GM19238 (cell line): Measurements from ENCODE around the gene DNAJC27.

Experiments used
- DNase-seq: peaks from one replicate; pipeline ENCODE4 v3.0.0; 2011; ENCODE audit warnings: low spot score; ENCODE audit not compliant: insufficient read length

DNAJC27 gene

DNA sequence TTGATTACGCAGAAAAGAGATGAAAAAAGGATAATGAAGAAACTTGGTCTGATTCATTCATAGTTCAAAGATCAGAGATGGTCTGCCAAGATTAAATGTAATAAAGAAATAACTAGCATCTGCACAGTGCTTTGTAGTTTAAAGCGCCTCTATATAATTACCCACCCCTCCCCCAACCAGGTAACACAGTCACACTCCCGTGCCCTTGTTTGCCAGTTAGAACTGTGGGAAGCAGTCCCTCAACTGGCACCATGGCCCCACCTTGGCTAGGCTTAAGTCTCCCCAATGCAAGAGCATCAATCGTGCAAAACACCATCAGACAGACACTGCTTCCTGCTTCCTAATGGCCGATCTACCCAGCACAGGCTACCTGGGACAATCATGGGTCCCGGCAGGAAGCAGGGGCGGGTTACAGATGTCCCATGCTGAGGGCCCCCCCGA is 63.3 kb downstream of the DNAJC27 start:
- no peak for DNase-seq

DNA sequence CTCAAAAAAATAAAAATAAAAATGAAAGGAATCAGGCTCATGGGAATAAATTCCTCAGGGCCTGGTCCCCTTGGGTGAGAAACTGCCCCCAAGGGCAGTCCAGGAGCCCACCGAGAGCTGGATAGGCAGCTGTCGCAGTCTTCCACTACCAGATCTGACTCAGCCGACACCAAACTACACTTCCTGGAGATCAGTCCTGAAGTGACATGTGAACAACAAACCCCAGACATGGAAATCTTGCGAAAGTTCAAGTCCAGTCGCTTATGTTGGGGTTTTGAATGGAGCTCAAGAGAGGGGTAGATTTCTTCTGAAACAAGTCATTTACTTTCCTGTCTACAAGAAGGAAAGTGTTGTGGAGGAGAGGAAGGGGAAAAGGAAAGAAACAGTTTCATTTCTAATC is 64.6 kb downstream of the DNAJC27 start:
- no peak for DNase-seq

DNA sequence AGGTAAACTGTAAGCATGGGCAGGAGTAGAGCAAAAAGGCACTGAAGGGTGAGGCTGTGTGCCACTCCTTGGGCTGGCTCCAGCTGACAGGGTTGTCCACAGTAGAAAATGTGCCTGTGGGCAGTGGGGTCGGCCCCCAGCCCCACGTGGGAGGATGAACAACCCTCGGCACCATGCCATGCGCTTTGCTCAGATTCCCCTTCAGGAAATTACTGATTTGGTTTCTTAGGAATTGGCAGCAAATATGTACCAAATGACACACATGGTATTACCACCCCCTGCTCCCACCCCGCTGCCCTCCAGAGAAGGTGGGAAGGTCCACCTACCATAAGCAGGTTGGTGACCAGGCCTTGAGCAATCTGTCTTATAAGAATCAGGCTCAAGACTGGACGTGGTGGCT is 65.3 kb downstream of the DNAJC27 start:
- no peak for DNase-seq

DNA sequence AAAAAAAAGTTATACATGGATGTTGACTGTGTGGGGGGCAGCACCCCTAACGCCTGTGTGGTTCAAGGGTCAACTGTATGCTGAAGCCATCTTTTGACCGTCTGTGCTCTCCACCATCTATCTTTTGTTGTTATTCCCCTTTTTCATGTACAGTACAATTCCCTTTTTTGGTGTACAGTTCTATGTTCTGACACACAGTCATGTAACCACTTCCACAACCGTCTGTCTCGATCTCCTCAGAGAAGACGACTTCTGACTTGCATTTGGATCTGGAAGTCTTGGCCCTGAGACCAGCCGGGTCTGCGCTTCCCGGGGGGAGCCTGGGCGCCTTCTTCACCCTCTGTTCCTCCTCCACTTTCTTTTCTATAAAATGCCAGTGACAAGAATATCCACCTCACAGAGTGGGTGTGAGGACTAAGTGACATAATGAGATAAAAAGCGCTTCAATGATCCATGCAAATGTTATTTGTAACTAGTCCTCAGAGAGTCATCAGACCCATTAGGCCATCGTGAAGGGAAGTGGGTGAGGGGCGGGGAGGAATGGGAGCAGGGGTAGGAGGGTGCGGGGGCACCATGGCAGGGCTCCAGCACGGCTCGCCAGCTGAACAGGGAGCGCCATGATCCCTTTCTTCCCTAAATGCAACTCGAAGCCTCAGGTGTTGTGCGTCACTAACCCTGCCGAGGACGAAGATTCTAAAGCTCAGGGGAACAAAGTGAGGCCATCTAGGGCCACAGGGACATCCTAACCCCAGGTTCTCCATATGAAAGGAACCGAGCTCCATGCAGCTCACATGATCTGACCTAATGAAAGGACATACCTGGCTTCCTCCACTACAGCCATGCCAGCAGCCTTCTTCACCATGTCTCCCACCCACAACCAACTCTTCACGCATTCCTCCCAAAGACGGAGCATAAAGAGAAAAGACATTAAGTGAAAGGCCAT is 68.3 kb downstream of the DNAJC27 start:
- DNase-seq, result no peak

DNA sequence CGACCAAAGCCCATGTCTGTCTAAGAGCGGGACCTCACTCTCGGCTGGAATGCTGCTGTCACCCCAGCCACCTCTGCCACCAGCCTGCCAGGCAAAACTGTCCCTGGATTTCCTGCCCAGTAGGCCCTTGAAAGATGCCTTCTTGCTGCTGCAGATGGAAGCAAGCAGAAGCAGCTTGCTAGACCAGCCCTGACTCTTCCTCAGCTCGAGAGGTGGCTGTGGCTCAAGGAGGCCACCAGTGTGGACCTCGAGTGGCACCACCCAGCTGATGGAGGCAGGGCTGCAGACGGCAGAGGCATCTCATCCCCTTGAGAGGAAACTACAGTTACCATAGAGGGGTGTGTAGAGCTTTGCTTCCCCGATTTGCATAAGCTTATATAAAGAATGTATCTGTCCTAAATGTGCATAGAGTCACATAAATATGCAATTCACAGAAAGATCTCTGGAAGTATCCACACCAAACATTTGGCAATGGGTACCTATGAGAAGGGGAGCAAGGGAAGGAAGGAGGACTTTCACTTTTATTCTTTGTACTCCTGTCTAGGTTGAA is 72.3 kb downstream of the DNAJC27 start:
- no peak for DNase-seq

DNA sequence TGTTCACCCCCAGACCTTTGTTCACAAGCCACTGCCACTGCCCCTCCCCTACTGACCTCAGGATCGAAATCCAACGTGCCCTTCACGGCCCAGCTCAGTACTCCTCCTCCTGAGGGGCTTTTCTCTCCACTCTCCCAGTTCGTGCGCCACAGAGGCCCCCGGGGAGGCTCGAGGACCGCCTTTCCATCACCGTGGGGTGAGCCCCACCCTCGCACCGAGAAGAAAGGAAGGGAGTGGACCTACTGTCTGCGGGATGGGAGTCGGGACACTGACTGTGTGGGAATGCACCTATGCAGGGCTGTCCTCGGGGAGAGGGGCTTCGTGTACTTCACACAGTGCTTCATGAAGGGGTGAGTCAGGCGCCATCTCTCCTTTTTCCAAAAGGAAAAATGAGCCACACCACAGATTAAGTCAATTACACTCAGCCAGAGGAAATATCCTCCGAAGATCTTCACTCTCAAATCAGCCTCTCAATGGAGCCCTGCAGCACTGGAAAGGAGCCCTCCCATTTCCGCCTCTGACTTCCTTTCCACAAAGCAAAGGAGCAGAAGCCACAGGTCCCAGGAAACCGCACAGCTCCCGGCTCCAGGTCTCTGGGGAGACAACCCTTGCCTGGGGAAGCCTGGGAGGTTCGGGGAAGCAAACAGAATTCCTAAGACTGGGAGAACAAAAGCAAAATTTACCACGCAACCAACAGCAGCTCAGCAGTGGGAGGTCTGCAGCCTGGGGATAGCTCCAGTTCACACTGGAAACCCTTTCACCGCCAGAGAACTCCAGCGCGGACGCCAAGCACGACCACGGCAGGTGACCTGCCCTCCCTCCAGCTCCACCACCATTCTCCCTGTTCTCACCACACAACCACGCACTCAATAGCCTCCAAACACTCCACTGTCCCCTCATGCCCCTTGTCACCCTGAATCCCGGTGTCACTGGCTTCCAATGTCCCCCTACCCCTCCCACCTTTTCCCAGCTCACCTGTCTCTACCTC is 73.3 kb downstream of the DNAJC27 start:
- no peak for DNase-seq

DNA sequence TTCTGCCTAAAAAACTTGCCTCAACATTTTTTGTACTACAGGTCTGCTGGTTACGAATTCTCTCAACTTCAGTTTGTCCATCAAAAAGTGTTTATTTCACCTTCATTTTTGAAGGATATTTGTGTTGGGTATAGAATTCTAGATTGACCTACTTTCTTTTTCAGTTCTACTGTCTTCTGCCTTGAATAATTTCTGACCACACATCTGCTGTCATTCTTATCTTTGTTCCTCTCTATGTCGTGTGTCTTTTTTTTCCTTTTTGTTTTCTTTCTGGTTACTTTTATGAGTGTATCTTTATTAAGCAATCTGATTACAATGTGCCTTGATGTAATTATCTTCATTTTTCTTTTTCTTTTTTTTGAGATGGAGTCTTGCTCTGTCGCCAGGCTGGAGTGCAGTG is 77.0 kb downstream of the DNAJC27 start:
- no peak for DNase-seq

DNA sequence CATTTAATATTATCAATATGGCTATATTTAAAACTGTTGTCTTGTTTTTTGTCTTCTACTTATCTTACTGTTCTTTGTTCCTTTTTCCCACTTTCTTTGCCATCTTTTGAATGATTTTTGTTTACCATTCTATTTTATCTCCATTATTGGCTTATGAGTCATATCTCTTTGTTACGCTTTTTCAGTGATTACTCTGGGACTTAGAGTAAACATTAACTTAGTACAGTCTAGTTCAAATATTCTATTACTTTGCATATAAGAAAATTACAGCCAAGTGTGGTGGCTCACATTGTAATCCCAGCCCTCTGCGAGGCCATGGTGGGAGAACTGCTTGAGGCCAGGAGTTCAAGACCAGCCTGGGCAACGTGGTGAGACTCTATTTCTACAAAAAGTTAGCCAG is 77.8 kb downstream of the DNAJC27 start:
- no peak for DNase-seq
